HT-29 (cell line): ENCODE measurements around the gene ANG. TPM values are rescaled to one million over a fixed set of nuclear protein-coding genes. Genes with fewer than 3 reads are reported as not detected.
"Not testable (repeated sequence)": the region's sequence is repeated elsewhere in the genome, so short reads cannot be mapped to it uniquely, and the experiment has no call there.

ENCODE experiments used
- DNase-seq: peaks from one replicate; pipeline ENCODE4 v3.0.0-alpha.2; 2015; ENCODE audit warnings: low spot score
- total RNA-seq: library from RNA; depleted of rRNA; stranded (reverse); fragments of >200 nt; shearing (Covaris generic); gene quantifications from 2 replicates; pipeline ENCODE4 v1.2.3, GENCODE V29; 2014

Gene ANG
- total RNA-seq, 1 experiment from 2014 or later: 4.0 TPM

DNA sequence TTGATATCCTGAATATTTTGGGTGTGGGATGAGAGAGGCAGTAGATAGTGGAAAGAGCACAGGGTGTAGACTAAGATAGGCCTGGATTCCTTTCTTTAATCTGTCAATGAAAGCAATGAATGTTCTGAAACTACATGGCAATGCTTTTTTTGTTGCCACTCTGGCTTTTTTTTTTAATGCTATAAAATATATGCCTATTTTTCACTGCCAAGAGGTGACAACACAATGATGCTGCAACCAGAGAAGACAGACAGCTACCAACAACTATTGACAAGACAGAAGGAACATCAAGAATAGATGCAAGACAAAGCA, 9.4 kb downstream of the ANG start:
- DNase-seq: no peak

DNA sequence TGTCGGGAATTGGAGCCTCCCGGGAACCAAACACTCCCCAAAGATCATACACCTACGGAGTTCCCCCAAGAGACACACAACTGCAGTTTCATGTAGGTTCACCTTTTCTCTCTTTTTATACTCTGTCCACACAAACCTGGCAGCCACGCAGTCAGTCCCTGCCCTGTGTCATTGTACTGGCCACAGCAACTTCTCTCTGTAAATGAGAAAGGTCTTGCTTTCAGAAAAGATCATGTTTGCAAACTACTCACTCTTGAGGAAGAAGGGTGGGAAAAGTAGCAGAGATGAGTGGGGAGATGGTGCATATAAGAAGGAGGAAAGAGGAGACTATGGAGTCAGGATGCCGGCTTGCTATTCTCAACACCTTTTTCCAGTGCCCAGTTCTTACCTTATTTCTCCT, 10.4 kb downstream of the ANG start:
- no peak for DNase-seq

DNA sequence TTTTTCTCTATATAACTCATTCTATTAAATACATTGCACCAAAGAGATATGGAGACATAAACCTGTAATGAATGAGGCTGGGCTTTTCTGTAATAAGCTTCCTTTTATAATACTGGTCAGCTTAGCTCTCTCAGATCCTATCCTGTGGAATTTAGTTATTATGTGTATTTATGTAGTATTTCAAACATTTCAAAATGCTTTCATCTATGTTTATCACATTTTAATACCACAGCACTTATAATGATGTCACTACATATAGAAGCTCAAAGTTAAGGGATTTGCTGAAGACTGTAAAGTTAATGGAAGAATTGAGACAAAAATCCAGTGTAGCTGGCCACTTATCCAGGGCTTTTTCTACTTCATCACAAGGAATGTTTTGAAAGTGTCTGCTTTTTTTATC, 11.4 kb downstream of the ANG start:
- no peak for DNase-seq

DNA sequence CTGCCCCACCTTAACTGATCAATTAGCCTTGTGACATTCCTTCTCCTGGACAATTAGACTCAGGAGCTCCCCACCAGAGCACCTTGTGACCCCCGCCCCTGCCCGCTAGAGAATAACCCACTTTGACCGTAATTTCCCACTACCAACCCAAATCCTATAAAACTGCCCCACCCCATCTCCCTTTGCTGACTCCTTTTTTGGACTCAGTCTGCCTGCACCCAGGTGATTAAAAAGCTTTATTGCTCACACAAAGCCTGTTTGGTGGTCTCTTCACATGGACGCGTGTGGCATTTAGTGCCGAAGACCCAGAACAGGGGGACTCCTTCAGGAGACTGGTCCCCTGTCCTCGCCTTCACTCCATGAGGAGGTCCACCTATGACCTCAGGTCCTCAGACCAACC, 12.4 kb downstream of the ANG start:
- DNase-seq: not testable (repeated sequence)

DNA sequence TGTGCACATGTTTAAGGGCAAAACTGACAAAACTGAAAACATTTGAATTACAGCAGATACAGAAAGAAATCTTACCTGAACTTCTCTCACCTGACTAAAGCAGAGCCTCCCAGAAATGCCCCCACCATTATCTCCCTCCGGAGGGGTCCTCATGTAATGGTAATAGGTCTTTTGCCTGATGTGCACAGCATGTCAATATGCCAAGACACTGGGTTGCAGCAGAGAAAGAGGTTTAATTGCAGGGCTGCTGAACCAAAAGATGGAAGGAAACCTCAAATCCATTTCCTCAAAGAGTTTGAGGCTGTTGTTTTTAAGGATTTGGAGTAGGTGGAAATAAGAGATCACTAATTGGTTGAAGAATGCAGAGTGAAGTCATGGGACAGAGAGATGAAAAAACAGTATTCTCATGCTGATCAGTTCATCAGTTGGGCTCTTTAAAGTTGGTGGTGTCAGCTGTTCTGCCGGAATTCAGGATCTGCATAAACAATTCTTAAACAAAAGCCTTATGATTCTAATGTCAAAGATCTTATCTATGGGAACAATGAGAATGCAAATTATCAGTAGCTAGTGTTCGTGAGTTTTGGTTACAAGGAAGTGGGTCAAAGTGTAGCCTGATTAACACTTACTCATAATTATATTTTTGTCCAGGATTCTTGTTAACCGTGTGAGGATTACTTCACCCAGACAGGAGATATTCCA, 18.2 kb downstream of the ANG start:
- peak; percentile 8 for DNase-seq

DNA sequence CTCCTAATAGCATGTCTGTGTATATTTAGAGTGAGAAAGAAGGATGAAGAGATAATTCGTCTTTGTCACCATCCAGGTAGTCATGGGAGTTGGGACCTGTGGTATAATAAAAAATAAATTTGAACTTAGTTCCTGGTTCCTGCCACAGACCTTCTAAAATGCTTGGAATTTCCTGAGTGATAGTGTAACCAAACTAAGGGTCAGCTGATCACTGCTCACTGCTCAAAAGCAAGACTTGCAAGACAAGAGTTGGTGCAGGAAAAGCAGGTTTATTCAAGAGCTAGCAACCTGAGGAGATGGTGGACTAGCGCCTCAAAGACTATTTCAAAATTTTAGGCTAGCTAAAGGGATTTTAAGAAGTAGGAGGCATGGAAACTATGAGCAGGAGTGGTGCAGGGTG, 19.1 kb downstream of the ANG start:
- peak; percentile 61 for DNase-seq

DNA sequence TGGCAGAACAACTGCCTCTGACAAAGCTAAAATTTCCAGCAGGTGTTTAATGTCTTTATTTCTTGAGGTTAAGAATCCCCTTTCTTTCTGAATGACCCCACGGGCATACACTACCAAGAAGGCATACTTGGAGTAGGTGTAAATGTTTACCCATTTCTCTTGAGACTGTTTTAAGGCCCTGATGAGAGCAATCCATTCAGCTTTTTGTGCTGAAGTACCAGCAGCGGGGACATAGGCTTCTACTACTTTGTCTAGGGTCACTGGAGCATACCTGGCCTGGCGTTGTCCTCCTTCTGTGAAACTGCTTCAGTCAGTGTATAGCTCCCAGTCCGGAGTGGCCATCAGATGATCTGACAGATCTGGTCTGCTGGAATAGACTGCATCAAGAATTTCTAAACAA, 22.7 kb downstream of the ANG start:
- DNase-seq: no peak

DNA sequence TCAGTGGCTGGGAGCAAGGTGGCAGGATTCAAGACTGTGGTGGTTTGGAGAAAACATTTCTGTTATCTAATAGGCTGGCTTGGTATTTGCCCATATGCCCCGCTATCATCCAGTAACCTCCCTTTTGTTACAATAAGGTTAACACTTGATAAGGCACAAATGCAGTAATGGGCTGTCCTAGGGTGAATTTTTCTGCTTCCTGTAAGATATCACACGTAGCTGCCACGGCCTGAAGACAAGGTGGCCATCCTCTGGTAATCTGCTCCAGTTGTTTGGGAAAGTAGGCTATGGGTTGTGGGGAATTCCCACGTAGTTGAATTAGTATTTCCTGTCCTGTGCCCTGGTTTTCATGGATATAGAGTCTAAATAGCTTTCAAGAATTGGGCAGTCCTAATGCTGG, 23.1 kb downstream of the ANG start:
- DNase-seq: no peak

DNA sequence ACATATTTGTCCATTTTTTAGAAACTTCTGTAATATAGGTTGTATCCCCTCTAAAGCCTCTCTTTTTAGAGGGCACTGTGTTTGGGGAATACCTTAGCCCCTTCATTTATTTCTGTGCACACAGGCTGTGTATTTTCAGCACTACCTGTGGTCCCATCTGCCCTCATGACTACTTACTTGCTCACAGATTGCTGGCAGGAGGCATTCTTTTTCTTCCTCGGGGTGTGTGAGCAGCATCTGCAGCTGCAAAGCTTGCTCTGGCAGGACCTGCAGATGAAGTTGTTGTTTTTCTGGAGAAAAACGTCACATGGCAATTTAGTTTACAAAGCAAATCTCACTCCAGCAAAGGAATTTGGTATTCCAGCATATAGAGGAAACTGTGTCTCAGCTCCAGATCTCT, 24.3 kb downstream of the ANG start:
- DNase-seq: no peak

DNA sequence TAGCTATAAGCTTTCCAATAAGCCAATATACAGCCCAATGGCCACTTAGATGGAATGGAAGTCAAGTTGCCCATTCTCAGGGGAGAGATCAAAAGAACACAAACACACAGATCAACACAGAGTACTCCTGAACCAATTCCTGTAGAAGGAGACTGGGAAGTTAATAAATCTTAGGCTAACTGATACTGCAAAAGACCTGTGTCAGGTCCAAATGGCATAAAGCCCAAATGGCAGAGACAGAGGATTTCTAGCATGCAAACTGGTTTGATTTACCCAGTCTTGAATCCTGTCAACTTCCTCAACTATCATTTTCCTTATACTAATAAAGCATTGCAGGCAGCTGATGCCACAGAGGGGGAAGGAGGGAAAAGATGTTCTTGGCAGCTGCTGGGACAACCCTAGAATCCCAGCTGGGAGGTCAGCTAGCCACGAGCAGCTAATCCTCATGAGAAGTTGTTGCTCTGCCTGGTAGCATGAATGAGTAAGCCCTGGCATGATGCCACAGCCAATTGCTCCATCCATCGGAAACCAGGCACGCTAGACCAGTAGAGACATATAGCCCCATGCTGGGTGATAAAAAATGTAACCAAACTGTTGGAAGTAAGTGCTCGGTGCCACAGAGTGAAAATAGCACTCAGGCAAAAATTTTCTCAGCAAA, 26.2 kb downstream of the ANG start:
- peak; percentile 66 for DNase-seq

DNA sequence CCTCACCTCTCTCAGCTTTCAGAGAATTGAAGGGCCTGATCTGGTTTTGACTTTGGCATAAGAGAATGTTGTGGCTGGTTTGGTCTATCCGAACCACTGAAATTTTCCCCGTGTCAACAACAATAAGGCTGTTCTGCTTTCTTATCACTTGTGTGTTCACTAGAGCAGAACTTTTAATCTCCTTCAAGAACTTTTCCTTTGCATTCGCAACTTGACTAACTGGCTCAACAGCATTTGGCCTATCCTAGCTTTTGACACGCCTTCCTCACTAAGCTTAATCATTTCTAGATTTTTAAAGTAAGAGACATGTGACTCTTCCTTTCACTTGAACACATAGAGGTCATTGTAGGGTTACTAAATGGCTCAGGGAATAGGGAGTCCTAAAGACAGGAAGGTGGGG, 31.2 kb downstream of the ANG start:
- peak; percentile 86 for DNase-seq

DNA sequence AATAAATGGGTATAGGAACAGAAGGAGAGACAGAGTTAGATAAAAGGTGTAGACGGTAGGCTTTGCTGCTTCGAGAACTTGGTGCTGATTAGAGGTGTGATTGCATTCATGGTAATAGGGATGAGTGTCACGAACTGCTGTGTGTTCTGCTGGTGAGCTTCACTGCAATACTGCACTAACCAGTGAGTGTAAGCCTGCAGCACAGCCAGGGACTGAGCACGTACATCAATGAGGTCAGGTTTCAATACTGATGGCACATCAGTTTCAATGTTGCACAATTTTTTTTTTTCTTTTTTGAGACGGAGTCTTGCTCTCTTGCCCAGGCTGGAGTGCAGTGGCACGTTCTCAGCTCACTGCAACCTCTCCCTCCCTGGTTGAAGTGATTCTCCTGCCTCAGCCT, 32.2 kb downstream of the ANG start:
- DNase-seq: no peak

DNA sequence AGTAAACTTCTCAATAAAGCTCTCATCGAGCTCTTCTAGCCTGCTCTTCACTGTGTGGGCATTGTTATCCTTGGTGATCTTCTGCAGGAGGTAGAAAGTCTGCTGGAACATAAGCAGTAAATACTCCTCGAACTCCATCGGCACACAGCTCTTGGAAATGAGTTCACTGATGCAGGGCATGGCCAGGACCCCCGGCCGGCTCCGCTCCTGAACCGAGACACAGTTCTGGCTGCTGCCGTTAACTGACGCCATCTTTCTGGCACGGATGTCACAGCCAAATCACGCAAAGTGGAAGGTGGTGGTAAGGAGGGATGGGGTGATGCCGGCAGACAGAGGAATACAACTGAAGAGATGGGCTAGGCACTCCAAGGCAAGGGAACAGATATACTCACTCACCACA, 33.5 kb downstream of the ANG start:
- DNase-seq: no peak

DNA sequence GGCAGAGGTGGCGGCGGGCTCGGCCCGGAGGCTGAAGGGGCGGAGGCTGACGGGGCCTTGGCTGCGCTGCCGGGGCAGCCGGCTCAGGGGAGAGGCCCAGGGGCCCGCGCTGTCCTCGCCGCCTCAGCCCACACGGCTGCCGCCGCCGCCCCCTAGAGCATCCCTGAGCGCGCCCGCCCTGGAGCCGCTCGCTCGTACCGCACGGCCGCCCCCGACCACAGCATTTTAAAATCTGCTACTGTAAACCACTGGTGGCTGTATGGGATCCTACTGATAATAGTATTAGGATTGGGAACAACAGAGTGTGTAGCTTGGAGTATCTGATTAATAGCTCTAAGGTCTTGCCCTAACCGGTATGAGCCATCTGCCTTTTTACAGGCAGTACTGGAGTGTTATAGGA, 34.9 kb downstream of the ANG start:
- no peak for DNase-seq

DNA sequence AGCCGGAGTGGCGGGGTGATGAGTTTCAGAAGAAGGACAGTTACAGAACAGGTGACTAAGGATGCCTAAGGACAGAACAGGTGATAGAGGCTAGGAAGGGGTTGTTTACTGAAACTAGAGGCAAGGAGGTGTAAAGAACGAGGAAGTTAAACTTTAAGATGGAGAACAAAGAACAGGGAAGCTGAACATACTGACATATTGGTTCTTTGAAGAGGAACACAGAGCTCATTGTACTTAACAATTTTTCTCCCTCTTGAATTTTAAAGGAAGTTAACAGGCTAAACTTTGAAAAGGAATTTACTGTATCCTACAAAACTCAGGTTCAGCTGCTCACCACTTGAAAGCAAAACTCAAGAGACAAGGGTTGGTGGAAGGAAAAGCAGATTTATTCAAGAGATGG, 37.6 kb downstream of the ANG start:
- DNase-seq: not testable (repeated sequence)

DNA sequence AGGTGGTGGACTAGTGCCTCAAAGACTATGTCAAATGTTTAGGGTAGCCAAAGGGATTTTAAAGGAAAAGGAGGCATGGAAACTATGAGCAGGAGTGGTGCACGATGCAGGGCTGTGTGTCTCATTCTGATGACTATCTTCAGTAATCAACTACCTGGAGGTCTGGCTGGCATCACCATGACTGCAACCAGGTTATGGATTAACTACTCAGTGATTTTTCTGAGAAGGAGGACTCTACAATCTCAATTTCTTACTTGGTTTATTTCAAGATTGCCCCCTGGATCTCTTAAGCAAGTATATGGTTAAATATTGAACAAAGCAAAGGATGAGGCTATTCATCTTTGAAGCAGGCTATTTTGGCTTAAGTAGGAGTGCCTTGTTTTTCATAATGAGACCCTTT, 38.0 kb downstream of the ANG start:
- no peak for DNase-seq

DNA sequence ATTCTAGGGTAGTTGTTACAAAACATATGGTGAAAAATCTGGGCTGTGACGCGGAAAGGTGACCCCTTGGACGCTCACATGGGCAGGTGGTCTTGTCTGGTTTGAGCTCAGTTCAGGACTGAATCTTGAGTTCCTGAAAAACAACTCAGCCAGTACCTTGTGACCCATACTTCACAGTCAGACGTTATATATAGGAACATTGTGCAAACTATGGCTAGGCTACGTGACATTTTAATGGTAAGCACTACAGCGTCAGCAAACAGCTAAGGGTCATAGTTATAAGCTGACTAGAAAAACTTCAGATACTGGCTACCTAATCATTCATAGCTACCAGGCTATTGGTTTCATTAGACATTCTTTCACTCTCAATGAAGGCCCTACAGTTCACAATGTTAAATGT, 42.3 kb downstream of the ANG start:
- DNase-seq: no peak

DNA sequence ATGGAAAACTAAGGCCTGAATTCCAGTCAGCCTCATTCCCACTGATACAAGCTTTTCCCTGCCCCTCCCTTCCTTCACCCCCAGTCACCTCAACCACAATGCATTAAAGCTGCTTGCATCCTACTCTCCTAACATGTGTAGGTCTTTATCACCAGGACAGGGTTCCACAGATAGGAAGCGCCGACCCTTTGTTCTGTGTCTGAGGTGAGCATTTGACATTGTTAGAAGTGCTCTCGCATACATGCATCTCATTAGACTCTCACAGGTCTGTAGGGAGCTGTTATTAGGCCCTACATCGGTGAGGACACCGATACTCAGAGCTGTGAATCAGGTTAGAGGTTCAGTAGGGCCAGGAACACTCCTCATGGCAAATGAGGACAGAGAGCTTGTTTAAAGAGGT, 43.9 kb downstream of the ANG start:
- no peak for DNase-seq

DNA sequence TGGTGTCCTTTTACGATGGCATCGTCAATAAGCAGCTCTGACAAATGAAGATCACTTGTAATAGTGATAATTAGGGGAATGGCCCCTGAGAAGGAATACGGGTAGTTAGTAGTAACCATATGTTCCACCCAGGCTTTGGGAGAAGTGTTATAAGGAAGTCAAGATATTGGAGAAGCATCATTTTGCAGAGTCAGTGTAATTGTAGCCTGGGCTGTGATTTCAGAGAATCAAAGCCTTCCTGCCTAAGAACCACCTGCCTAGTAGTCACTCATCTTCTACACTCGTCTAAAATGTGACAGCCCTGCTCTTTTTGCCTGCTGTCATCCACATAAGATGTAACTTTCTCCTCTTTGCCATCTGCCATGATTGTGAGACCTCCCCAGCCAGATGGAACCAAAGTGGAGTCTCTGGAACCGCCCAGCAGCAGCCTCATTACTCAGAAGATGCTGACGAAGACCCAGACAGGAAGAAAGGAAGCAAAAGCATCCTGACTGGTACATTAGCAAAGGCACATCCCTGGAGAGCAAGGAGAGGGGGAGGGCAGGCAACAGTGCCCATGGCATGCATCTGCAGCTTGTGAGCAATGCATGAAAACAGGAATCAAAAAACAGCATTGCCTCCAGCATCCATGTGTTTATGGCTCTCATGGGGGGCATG, 44.5 kb downstream of the ANG start:
- no peak for DNase-seq

DNA sequence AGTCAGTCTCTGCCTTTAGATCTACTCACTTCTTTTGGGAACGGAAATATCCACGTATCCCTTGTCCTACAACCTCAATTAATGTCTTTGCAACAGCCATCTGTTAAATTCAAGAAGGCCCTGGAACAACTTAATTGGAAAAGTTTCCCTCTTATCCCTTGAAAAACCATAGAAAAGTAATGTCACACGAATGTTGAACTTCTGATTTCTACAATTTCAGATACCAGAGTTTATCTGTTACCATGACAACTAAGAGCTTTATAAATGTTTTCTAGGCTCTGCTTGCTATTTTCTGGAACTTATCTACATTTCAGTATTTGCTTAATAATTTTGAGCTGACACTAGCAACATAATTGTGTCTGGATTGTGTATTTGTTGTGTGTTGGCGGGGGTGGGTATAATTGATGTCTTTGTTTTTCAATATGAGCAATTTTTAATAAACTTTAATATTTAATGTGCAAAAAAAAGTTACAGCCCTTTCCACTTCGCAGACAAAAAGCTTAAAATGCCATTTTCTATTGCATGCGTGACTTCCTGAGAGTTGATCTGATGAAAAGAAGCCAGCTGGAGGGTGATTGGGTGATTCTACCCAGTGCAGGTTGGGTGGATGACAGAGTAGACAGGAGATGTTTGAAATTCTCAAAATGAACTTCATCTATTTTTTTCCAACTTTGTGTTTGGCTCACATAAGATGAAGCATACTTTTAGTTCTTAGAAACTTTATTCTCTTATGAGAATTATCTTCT, 45.3 kb downstream of the ANG start:
- no peak for DNase-seq

DNA sequence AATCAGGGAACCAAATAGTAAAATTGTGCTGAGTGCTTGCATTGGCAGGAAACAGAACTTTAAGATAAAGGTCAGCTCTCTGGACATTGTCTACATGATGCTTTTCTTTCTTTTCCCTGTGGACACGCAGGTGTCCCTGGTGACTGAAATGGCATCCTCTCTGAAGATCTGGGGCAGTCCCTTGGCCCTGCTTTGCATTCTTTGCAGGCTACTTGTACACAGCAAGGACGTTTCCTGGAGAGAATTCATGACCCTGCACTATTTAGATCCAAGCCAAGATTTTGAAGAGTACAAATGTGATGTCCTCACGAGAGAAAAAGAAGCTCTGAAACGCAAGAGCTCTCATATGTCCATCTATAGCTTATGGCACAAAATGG, 45.9 kb downstream of the ANG start:
- DNase-seq: no peak

DNA sequence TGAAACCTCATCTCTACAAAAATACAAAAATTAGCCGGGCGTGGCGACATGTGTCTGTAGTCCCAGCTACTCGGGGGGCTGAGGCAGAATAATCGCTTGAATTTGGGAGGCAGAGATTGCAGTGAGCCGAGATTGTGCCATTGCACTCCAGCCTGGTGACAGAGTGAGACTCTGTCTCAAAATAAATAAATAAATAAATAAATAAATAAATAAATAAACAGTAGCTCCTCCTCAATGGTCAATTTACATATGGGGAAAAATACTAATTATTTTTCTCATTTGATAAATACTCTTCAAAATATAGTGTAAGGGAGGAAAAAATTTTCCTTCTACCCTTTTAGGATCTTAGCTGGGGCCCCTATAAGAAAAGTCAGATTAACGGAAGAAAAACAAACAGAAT, 49.7 kb downstream of the ANG start:
- DNase-seq: not testable (repeated sequence)

DNA sequence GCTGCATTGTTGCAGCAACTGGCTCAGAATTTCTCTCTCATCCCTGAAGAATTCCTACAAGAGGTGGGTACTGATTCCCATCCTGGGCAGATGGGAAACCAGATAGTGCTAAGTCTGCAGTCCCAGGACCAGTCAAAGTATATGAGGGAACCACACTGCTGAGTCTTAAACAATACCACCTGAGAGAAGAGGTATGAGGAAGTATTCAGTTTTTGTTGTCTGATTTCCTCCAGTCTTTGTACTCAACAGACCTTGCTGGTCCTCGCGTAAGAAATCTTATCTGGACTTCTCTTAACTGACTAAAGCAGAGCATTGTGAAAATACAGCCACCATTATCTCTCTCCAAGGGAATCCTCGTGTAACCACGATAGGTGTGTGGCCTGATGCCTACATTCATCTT, 53.6 kb downstream of the ANG start:
- DNase-seq: peak; percentile 14
